ENCODE results near the gene MYH7.
"Not testable (repeated sequence)": the region's sequence is repeated elsewhere in the genome, so short reads cannot be mapped to it uniquely, and the experiment has no call there.

The MYH7 gene

DNA sequence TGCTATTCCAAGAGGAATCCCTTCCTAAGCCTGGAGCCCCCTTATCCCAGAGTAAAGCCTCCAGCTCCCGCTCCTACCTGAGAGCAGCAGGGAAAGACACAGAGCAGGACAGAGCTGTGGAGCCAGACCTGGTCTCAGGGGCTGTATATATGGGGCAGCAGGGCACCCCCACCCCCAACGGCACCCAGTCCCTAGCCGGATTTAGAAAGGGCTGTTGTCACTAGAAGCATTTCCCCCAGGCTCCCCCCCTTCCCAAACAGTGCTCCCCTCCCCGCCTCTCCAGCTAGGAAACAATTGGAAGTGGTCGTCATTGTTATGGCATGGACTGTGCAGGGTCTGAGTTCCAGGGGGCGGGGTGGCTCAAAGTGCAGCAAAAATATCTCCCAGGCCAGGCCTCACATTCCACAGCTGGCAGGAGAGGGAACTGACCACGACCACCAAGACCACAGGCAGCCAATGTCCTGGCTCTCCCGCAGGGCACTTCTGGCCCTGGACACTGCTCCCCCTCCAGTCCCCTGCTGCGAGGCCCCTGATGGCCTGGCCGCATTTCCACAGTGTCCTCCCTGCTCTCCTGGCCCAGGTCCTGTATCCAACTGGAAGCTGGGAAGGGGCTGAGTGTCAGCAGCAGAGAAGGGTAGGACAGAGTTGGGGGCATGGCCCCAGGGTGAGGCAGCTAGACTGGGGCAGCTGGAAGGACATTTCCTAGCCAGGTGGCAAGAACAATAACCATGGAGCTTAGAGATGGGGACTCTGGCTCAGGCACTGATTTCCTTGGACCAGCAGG lies at the start of gene MYH7:
MYH7 (minus strand) TSS at position 118 of the 784 bp plus-strand sequence. CDS start 1,928 bp downstream, outside the sequence.
- DNase-seq, result no peak

- DNase-seq, result no peak
Measured at GRCh38 chr14:23483236-23483854, 47.9 kb upstream of the MYH7 start.

GRCh38 chr14:23482823-23483148 lies 47.3 kb upstream of the MYH7 start:
- no peak for DNase-seq

- no peak for DNase-seq
Measured at GRCh38 chr14:23481979-23482822, 46.7 kb upstream of the MYH7 start.

DNA sequence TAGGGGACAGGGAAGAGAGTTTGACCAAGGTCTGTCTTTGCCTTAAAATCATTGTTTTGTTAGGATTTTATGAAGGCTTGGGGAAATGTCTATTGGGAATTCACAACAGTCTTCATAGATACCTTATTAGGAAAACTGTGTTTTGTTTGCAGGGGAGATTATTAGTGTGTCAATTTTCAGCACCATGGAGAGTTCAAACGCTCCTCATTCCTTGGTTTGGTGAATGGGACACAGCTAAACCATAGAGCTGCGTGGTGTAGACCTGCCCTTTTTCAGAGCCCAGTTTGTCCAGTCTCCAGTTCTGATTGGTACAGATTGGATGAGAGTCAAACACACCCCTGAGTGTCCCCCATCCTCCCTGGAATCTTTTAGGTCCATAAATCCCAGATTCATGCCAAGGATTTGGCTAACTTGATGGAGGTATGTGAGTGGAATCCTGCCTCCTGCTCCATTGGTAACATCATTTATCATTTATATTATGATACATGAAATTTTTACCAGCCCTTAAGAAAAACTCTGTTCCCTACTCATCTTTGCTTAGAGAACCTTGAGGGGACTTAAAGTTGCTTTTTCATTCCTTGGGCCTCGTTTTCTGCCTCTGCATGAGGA lies 46.0 kb upstream of the MYH7 start:
- DNase-seq, result no peak

DNA sequence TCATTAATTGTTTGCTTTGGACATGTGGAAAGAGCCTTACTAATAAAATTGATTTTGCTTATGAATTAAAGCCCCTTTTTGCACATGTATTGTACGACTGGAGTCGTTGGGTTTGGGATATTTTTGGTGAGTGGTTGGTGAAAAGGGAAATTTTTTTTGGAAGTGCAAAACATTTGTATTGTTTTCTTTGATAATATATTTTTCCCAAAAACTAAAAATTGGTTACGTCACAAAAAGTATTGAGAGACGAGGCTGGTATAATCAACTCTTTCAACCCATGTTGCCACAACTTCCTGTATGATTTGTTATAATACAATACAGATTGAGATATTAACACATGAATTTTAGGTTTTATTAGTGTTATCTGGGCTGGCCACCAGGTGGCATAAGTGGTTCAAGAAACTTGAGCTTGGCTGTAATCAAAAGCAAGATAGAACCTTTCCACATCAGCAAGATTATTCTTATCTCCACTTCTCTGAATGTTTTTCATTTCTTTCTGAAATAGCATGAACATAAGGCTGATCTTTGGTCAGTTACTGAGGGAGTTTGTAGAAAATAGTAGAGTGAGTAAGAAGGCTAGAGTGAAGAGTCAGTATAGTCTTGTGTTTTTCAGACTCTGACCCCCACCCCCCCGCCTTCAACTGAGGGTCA lies 42.8 kb upstream of the MYH7 start:
- DNase-seq, result peak; percentile 66

- no peak for DNase-seq
Measured at GRCh38 chr14:23470947-23471346, 35.5 kb upstream of the MYH7 start.

DNA sequence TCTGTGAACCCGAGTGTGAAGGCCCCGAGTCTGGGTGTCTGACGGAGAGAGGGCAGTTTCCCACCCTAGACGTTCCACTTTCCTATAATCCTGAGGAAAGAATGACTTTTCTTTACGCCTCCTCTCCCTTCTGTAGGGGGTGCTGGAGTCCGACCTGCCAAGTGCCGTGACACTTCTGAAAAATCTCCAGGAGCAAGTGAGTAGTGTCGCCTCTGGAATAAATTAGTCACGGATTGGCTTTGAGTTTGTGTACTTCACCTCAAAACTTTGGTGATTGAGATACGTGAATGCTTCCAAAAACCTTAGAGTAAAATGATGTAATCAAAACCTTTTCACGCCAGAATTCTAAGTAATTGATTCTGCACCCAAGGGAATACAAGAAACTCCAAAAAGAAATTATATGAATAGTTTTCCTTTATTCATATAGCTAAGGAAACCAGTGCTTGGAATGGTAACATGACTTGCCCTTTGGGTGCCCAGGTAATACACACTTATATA lies 34.5 kb upstream of the MYH7 start:
- DNase-seq, result no peak

DNA sequence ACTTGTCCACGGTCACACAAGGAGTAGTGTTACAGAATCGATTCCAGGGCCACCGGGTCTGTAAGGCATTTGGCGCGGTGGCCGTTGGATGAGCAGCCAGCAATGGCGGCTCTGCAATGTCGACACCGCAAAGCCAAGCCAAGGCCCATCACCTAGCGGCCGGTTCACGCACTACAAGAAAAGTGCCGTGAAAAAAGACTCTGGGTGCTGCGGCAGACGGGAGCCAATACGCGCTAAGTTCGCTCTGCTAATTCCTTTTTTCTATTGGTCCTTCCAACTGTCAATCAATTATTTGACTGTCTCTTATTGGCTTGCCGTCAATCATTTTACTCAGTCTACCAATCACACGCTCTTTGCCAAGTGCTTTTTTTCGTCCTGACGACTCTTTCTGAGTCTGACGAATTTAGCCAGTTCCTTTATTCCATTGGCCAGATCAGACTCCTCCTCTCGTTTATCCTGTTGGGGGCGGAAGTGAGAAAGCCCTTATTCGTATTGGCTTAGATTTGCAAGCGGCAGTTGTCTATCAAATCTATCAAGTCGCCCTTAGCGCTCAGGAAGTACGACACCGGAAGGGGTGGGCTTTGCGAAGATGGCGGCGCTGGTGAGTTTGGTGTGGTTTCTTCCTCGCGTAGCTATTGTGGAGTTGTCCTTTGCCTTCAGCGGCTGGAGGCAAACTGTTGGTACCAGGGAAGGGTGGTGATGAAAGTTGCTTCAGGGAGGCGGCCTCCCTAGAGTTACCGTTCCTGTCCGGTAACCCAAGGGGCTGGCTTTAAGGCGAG lies 33.9 kb upstream of the MYH7 start, which contains the start of gene NGDN:
NGDN (plus strand) TSS at position 577 of the 779 bp plus-strand sequence; CDS start at position 590, 13 bp downstream.
- DNase-seq, result peak; percentile 89

GRCh38 chr14:23468704-23469126 lies 33.3 kb upstream of the MYH7 start:
- DNase-seq, result no peak

GRCh38 chr14:23465261-23465660 lies 29.8 kb upstream of the MYH7 start:
- no peak for DNase-seq

DNA sequence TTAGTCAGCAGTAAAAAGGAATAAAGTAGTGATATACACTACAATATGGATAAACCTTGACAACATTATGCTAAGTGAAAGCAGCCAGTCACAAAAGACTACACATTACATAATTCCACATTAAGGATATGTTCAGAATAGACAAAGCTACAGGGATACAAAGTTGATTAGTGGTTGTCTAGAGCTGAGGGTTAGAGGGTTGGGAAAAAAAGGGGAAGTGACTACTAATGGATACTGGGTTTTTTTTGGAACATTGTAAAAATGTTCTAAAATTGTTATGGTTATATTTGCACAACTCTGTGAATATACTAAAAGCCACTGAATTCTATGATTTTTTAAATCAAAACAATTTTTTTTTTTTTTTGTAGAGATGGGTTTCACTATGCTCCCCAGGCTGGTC lies 29.2 kb upstream of the MYH7 start:
- DNase-seq, result no peak

DNA sequence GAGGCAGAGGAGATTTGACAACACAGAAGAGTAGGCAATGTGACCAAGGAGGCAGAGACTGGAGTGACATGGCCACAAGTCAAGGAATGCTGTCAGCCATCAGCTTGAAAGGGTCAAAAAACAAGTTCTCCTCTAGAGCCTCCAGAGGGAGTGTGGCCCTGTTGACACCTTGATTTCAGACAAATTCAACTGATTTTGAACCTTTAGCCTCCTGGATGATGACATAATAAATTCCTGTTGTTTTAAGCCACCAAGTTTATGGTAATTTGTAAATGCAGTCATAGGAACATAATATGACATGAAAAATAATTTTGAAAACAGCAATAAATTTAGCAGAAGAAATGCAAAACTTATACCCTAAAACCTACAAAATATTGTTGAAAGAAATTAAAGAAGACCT lies 25.5 kb upstream of the MYH7 start:
- DNase-seq, result no peak

DNA sequence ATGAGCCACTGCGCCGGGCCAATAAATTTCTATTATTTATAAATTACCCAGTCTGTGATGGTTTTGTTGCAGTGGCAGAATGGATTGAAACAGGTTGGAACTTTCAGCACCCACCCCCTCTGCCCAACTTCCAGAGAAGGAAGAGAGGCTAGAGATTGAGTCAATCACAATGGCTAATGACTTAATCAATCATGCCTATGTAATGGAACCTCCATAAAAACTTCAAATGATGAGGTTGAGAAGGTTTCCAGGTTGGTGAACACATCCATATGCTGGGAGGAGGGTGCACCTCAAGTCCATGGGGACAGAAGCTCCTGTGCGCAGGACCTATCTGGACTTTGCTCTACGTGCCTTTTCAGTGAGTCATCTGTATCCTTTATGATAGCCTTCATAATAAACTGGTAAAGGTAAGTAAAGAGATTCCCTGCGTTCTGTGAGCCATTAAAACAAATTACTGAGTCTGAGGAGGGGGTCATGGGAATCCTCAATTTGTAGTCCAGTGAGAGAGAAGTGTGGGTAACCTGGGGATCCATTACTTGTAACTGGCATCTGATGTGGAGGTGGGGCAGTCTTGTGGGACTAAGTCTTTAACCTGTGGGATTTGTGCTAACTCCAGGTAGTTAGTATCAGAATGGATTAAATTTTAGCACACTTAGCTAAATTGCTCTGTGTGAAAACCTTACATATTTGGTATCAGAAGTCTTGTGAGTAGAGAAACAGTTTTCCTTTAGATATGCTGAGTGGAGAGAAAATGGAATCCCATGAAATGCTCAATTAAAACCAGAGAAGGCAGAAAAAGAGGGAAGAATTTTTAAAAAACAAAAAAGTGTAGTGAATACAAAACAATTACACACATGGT lies 22.4 kb upstream of the MYH7 start:
- DNase-seq, result no peak

GRCh38 chr14:23456883-23457586 lies 21.6 kb upstream of the MYH7 start:
- DNase-seq, result not testable (repeated sequence)

DNA sequence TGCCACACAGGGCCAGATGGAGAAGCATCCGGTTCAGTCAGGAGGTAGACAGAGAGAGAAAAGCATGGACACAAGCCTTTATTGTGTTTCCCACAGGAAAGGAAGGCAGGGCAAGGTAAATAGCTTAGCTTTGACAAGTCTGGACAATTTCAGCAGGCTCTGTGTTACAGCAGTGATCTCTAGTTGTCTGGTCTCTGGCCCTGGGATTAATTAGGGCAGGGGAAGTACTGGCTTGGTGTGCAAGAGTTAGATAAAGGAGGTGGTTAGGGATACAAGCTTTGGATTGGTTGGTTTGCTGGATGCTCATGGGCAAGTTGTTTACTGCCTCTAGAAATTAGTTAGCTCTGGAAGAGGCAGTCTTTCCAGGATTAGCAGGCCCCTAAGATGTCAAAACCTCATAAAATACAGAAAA lies 19.0 kb upstream of the MYH7 start:
- DNase-seq, result no peak

GRCh38 chr14:23452237-23452636 lies 16.8 kb upstream of the MYH7 start:
- no peak for DNase-seq

DNA sequence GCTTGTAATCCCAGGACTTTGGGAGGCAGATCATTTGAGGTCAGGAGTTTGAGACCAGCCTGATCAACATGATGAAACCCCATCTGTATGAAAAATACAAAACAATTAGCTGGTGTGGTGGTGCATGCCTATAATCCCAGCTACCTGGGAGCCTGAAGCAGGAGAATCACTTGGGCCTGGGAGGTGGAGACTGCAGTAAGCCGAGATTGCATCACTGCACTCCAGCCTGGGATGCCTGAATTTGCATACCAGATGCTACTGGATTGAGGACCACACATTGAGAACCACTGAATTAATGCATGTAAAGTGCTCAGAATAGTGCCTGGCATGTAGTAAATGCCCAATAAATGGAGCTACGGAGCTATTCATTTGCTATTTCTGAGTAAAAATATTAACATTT lies 14.9 kb upstream of the MYH7 start:
- DNase-seq, result no peak

- no peak for DNase-seq
Measured at GRCh38 chr14:23449314-23449713, 13.9 kb upstream of the MYH7 start.

Data from activated CD4-positive, alpha-beta T cell treated with anti-CD3 and anti-CD28 coated beads, Interleukin-2, amount 50 U/mL, for 1 hour (primary cell).